K562 (cell line): ENCODE results near the gene TXNRD2. TPM values are rescaled to one million over a fixed set of nuclear protein-coding genes. Genes with fewer than 3 reads are reported as not detected.

Experiments used
- CHD1 ChIP-seq: fragments of 200-600 bp; sonication (generic); IDR thresholded peaks from one replicate; pipeline ENCODE4 v1.6.1; 2012; ENCODE audit warnings: mild to moderate bottlenecking, moderate library complexity, low read length, inconsistent platforms
- CREBBP ChIP-seq: IDR thresholded peaks from one replicate; pipeline ENCODE4 v1.6.1; 2012; ENCODE audit warnings: low read depth, mild to moderate bottlenecking, control low read depth, inconsistent platforms, low read length
- ESRRA ChIP-seq: fragments of 450-650 bp; IDR thresholded peaks from 2 replicates; pipeline ENCODE4 v1.6.1; 2014; ENCODE audit warnings: low read depth, mild to moderate bottlenecking, moderate library complexity, borderline replicate concordance
- GTF2A2 ChIP-seq: IDR thresholded peaks from 2 replicates; pipeline ENCODE4 v1.6.1; 2016; ENCODE audit warnings: mild to moderate bottlenecking, missing genetic modification characterization, missing compliant biosample characterization
- JUN ChIP-seq, 2 experiments: sonication (generic) in 1 of 2; formaldehyde crosslinking in 1 of 2; IDR thresholded peaks; 2 replicates each; pipeline versions ENCODE4 v1.6.1 to v1.8.0; 2012 to 2022; ENCODE audit warnings: borderline replicate concordance in 2 of 2, mild to moderate bottlenecking in 2 of 2, improper control_type of control experiment in 1 of 2, low read depth in 1 of 2, low read length in 1 of 2, missing genetic modification reagents in 1 of 2
- KDM2B ChIP-seq: fragments of 250-450 bp; sonication (Bioruptor Pico); IDR thresholded peaks from 2 replicates; pipeline ENCODE4 v1.8.0; 2021; ENCODE audit warnings: mild to moderate bottlenecking, moderate library complexity
- MAZ ChIP-seq, 2 experiments: fragments of 450-650 bp in 1 of 2; sonication (generic) in 1 of 2; formaldehyde crosslinking; IDR thresholded peaks in 1 of 2; conservative IDR thresholded peaks in 1 of 2; 2 replicates each; pipeline versions ENCODE4 v1.4.0 to v1.5.0; 2020; ENCODE audit warnings: mild to moderate bottlenecking in 1 of 2, missing genetic modification reagents in 1 of 2
- NCOA1 ChIP-seq: fragments of 450-650 bp; IDR thresholded peaks from 2 replicates; pipeline ENCODE4 v1.6.1; 2016; ENCODE audit warnings: low read depth
- NUFIP1 ChIP-seq: fragments of 450-650 bp; IDR thresholded peaks from 2 replicates; pipeline ENCODE4 v1.6.1; 2018; ENCODE audit not compliant: partially characterized antibody
- POLR2G ChIP-seq: fragments of 200-400 bp; formaldehyde crosslinking; IDR thresholded peaks from 2 replicates; pipeline ENCODE4 v1.6.1; 2017; ENCODE audit warnings: low read depth, mild to moderate bottlenecking, antibody characterized with exemption, low read length, moderate library complexity
- RREB1 ChIP-seq: fragments of 250-450 bp; sonication (Bioruptor Pico); IDR thresholded peaks from 2 replicates; pipeline ENCODE4 v1.4.0; 2020
- SRF ChIP-seq, 2 experiments: fragments of 250-450, 450-650 bp in 1 of 2; sonication (Bioruptor Pico) in 1 of 2; sonication (generic) in 1 of 2; formaldehyde crosslinking; IDR thresholded peaks; 2 replicates each; pipeline versions ENCODE4 v1.5.0 to v1.5.1; 2020 to 2022; ENCODE audit warnings: mild to moderate bottlenecking in 1 of 2, missing genetic modification reagents in 1 of 2
- TAF7 ChIP-seq: fragments of 450-650 bp; IDR thresholded peaks from 2 replicates; pipeline ENCODE4 v1.6.1; 2016; ENCODE audit warnings: missing genetic modification characterization, missing compliant biosample characterization
- ZNF133 ChIP-seq: fragments of 250-450 bp; sonication (Bioruptor Pico); IDR thresholded peaks from 2 replicates; pipeline ENCODE4 v1.4.0; 2020; ENCODE audit warnings: mild to moderate bottlenecking
- polyA plus RNA-seq, 8 experiments: library from polyadenylated mRNA; depleted of rRNA in 4 of 8; stranded (reverse) in 5 of 8; unstranded in 3 of 8; fragments of >200 nt; fragmentation: Nextera tagmentation in 2 of 8; fragmentation: Illumina TruSeq in 1 of 8; extraction: Ambion mirVana in 2 of 8; extraction: Trizol in 1 of 8; gene quantifications; 2 replicates each; pipeline versions ENCODE4 v1.2.1 to v1.2.3, GENCODE V29; 2011 to 2014; ENCODE audit warnings: inconsistent platforms in 1 of 8, missing spikeins in 1 of 8
- total RNA-seq, 7 experiments: library from RNA; depleted of rRNA in 6 of 7; stranded (reverse); fragments of >200 nt in 6 of 7; fragmentation: Illumina TruSeq in 2 of 7; extraction: Trizol in 2 of 7; gene quantifications; 2 replicates each; pipeline versions ENCODE4 v1.2.1 to v1.2.3, GENCODE V29; 2011 to 2021; ENCODE audit warnings: low replicate concordance in 1 of 7

Gene TXNRD2
- total and polyA plus RNA-seq, 9 of the 15 experiments (the other 6 are each of a cell fraction or from before 2014, with no cell fraction given), result 3.3 to 80.2 (median 49.4) TPM

DNA sequence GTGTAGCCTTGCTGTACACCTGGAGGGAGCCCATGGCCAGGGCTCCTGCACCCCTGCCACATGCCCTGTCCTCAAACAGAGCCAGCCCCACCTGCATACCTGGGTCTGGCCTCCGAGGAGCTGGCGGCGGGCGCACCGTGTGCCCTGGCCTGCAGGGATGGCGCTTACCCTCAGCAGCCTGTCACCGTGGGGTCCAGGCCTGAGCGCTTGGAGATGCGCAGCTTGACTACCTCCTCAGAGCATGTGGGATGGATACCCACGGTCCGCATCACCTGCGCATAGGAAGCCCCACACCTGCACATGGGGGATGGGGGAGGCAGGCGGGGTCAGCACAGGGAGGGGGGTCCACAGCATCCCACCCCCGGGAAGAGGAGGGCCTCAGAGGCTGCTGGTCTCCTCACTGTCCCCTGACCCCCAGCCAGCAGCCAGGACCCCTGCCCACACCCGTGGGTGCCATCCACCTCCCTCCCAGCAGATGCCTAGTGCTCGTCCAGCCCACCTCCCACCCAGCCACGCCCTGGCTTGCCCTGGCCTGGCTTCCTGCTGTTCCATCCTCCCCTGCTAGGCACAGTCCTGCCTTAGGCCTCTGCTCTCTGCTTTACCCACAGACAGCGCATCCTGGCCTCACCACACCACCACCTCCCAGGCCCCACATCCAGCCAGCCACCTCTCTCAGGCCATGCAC is 64.5 kb downstream of the TXNRD2 start (continued):
- 0 out of 2 replicates have a peak, but pooled peaks have one; percentile 13 for TF ChIP-seq RREB1 (CRISPR knock-in tag)
- no peak for TF ChIP-seq GTF2A2 (tag)
- no peak for TF ChIP-seq KDM2B (CRISPR knock-in tag)
- TF ChIP-seq NUFIP1, result no peak
- no peak for TF ChIP-seq TAF7 (tag)
- TF ChIP-seq CREBBP, result no peak
- no peak for TF ChIP-seq NCOA1
- TF ChIP-seq ESRRA, result no peak
- TF ChIP-seq CHD1, result peak; percentile 23
- TF ChIP-seq JUN (IDR thresholded peaks at IDR 0.05; ENCODE audit: borderline replicate concordance, low read depth, low read length), result no peak
- no peak for TF ChIP-seq JUN (CRISPR knock-in tag; IDR thresholded peaks at IDR 0.05; ENCODE audit: borderline replicate concordance)
- no peak for TF ChIP-seq SRF (CRISPR knock-in tag; IDR thresholded peaks at IDR 0.05)
- 0 out of 4 replicates have a peak, but pooled peaks of 1 of the 2 experiments have one; percentile 17 for TF ChIP-seq MAZ (CRISPR knock-in tag; conservative IDR thresholded peaks at IDR 0.05 in 1 of 2, IDR thresholded peaks at IDR 0.05 in 1 of 2)
- peak; percentile 24 for TF ChIP-seq POLR2G
- 0 out of 2 replicates have a peak, but pooled peaks have one; percentile 44 for TF ChIP-seq ZNF133
